Neuronal stem cell (in vitro differentiated cells): Measurements from ENCODE around the gene VRK3.

Experiments used
- DNase-seq: peaks from one replicate; pipeline ENCODE4 v3.0.0-alpha.2; 2013; ENCODE audit warnings: low spot score
- H2AFZ ChIP-seq: one replicate; pipeline ENCODE4 v1.6.1; 2013; ENCODE audit warnings: mild to moderate bottlenecking, low read length, inconsistent platforms
- H2AK5ac ChIP-seq: 2 replicates; pipeline ENCODE4 v1.6.1; 2013; ENCODE audit warnings: low read depth, mild to moderate bottlenecking, inconsistent platforms, low read length, moderate library complexity, mixed read lengths
- H2BK120ac ChIP-seq: 2 replicates; pipeline ENCODE4 v1.6.1; 2013; ENCODE audit warnings: low read depth, mild to moderate bottlenecking, inconsistent platforms, low read length, moderate library complexity, mixed read lengths
- H2BK12ac ChIP-seq: one replicate; pipeline ENCODE4 v1.6.1; 2013; ENCODE audit warnings: low read length, inconsistent platforms
- H2BK15ac ChIP-seq: 2 replicates; pipeline ENCODE4 v1.6.1; 2013; ENCODE audit warnings: mild to moderate bottlenecking, low read length, inconsistent platforms, mixed read lengths
- H2BK5ac ChIP-seq: one replicate; pipeline ENCODE4 v1.6.1; 2013; ENCODE audit warnings: inconsistent platforms, mild to moderate bottlenecking, low read length, moderate library complexity
- H3K14ac ChIP-seq: one replicate; pipeline ENCODE4 v1.6.1; 2013; ENCODE audit warnings: low read length, inconsistent platforms
- H3K18ac ChIP-seq: 2 replicates; pipeline ENCODE4 v1.6.1; 2013; ENCODE audit warnings: low read length, inconsistent platforms
- H3K23ac ChIP-seq: 2 replicates; pipeline ENCODE4 v1.6.1; 2013; ENCODE audit warnings: low read depth, mild to moderate bottlenecking, mixed read lengths, low read length, inconsistent platforms; ENCODE audit not compliant: poor library complexity
- H3K27ac ChIP-seq: replicated peaks from 3 replicates; pipeline ENCODE4 v1.5.1; 2013; ENCODE audit warnings: low read length, inconsistent platforms
- H3K27me3 ChIP-seq, 3 experiments: 2 replicates each; pipeline ENCODE4 v1.6.1; 2013; ENCODE audit warnings: low read length in 3 of 3, mild to moderate bottlenecking in 2 of 3, inconsistent platforms in 1 of 3, low read depth in 1 of 3, mixed read lengths in 1 of 3, moderate library complexity in 1 of 3; ENCODE audit not compliant: control insufficient read depth in 3 of 3, insufficient read depth in 3 of 3
- H3K36me3 ChIP-seq, 2 donors: replicated peaks in 1 of 2; 2 replicates each; pipeline ENCODE4 v1.6.1; 2013; ENCODE audit warnings: low read length in 2 of 2; ENCODE audit not compliant: control insufficient read depth in 2 of 2, insufficient read depth in 2 of 2
- H3K4ac ChIP-seq: 2 replicates; pipeline ENCODE4 v1.6.1; 2013; ENCODE audit warnings: inconsistent platforms, mild to moderate bottlenecking, low read length, moderate library complexity
- H3K4me1 ChIP-seq, 2 donors: 1 replicate in 1 of 2; 2 replicates in 1 of 2; pipeline ENCODE4 v1.6.1; 2013; ENCODE audit warnings: low read length in 2 of 2, low read depth in 1 of 2; ENCODE audit not compliant: control insufficient read depth in 2 of 2, insufficient read depth in 1 of 2
- H3K4me2 ChIP-seq: one replicate; pipeline ENCODE4 v1.6.1; 2013; ENCODE audit warnings: mild to moderate bottlenecking, low read length, inconsistent platforms; ENCODE audit not compliant: insufficient read depth, poor library complexity, severe bottlenecking
- H3K4me3 ChIP-seq, 2 donors: 2 replicates each; pipeline ENCODE4 v1.5.1; 2013; ENCODE audit warnings: low read length in 2 of 2, mild to moderate bottlenecking in 2 of 2, inconsistent platforms in 1 of 2, moderate library complexity in 1 of 2
- H3K79me1 ChIP-seq: one replicate; pipeline ENCODE4 v1.6.1; 2013; ENCODE audit warnings: low read depth, mild to moderate bottlenecking, inconsistent platforms, low read length, moderate library complexity
- H3K9ac ChIP-seq: one replicate; pipeline ENCODE4 v1.6.1; 2013; ENCODE audit warnings: mild to moderate bottlenecking, low read depth, low read length, inconsistent platforms; ENCODE audit not compliant: poor library complexity
- H3K9me3 ChIP-seq, 2 donors: replicated peaks in 1 of 2; 2 replicates each; pipeline versions ENCODE3 to v1.6.1; 2013; ENCODE audit warnings: low read length in 2 of 2, mild to moderate bottlenecking in 2 of 2, inconsistent platforms in 1 of 2, low read depth in 1 of 2, mixed read lengths in 1 of 2, moderate library complexity in 1 of 2; ENCODE audit not compliant: control insufficient read depth in 2 of 2, insufficient read depth in 1 of 2
- H4K8ac ChIP-seq: one replicate; pipeline ENCODE4 v1.6.1; 2013; ENCODE audit warnings: low read depth, mild to moderate bottlenecking, inconsistent platforms, low read length, moderate library complexity
- H4K91ac ChIP-seq: one replicate; pipeline ENCODE4 v1.6.1; 2013; ENCODE audit warnings: low read length, low read depth, mild to moderate bottlenecking, inconsistent platforms; ENCODE audit not compliant: poor library complexity
- WGBS, 2 donors: extraction: QIAGEN DNeasy Blood & Tissue Kit; methylation state at CpG; one replicate each; pipeline ENCODE4 v1.1.7; 2013; ENCODE audit warnings: missing lambda C conversion rate in 2 of 2, mixed read lengths in 1 of 2; ENCODE audit not compliant: insufficient read length in 2 of 2, insufficient replicate concordance in 1 of 2; ENCODE audit errors: extremely low coverage in 2 of 2; 5-methylcytosine and 5-hydroxymethylcytosine counted together

Gene VRK3

GRCh38 chr19:49952479-49952836 lies 72.7 kb downstream of the VRK3 start:
- H3K9ac ChIP-seq: no peak overlapping the region
- no peak overlapping the region for H3K27ac ChIP-seq
- H2BK120ac ChIP-seq: no peak overlapping the region
- DNase-seq: no peak
- no peak overlapping the region for H2AFZ ChIP-seq
- no peak overlapping the region for H2BK15ac ChIP-seq
- H3K36me3 ChIP-seq: no peaks in the 10 kb centered on the region
- H4K91ac ChIP-seq: no peak overlapping the region
- no peak overlapping the region for H3K4me3 ChIP-seq
- no peak overlapping the region for H4K8ac ChIP-seq
- no peaks in the 10 kb centered on the region for H3K79me1 ChIP-seq
- H3K4me1 ChIP-seq: peaks cover 0 to 10% of the 10 kb centered on the region in 2 donors
- no peak overlapping the region for H3K4ac ChIP-seq
- H3K4me2 ChIP-seq: no peak overlapping the region
- H2BK12ac ChIP-seq: no peak overlapping the region
- H3K9me3 ChIP-seq: peaks cover 2 to 3% of the 10 kb centered on the region in 2 donors
- no peak overlapping the region for H2AK5ac ChIP-seq
- no peak overlapping the region for H3K14ac ChIP-seq
- no peak overlapping the region for H2BK5ac ChIP-seq
- no peaks in the 10 kb centered on the region for H3K27me3 ChIP-seq
- no peak overlapping the region for H3K18ac ChIP-seq
- no peak overlapping the region for H3K23ac ChIP-seq

- H3K9ac ChIP-seq: no peak overlapping the region
- no peak overlapping the region for H4K8ac ChIP-seq
- no peaks in the 10 kb centered on the region for H3K27me3 ChIP-seq
- H3K36me3 ChIP-seq: no peaks in the 10 kb centered on the region
- H2AFZ ChIP-seq: no peak overlapping the region
- no peak overlapping the region for H2BK12ac ChIP-seq
- peak overlapping the region; percentile 33 for H2AK5ac ChIP-seq
- H3K4me3 ChIP-seq: no peak overlapping the region
- H3K18ac ChIP-seq: no peak overlapping the region
- no peak overlapping the region for H3K14ac ChIP-seq
- no peak overlapping the region for H4K91ac ChIP-seq
- H3K4ac ChIP-seq: no peak overlapping the region
- peaks cover 0 to 10% of the 10 kb centered on the region in 2 donors for H3K4me1 ChIP-seq
- H3K79me1 ChIP-seq: no peaks in the 10 kb centered on the region
- DNase-seq: no peak
- H2BK120ac ChIP-seq: no peak overlapping the region
- H2BK15ac ChIP-seq: no peak overlapping the region
- H3K27ac ChIP-seq: no peak overlapping the region
- WGBS, 2 donors: no CpG with 5 or more reads among the region's 9 CpGs
- no peak overlapping the region for H2BK5ac ChIP-seq
- peaks cover 2 to 3% of the 10 kb centered on the region in 2 donors for H3K9me3 ChIP-seq
- H3K23ac ChIP-seq: no peak overlapping the region
- no peak overlapping the region for H3K4me2 ChIP-seq
Observed at GRCh38 chr19:49951806-49952478, 73.2 kb downstream of the VRK3 start.

GRCh38 chr19:49950956-49951526 lies 74.1 kb downstream of the VRK3 start:
- H3K4me3 ChIP-seq: peak overlapping the region in 1 of 2 donors; percentile 30
- H3K27me3 ChIP-seq: no peaks in the 10 kb centered on the region
- H2AFZ ChIP-seq: no peak overlapping the region
- no peak overlapping the region for H3K23ac ChIP-seq
- no peak overlapping the region for H2BK12ac ChIP-seq
- no peak overlapping the region for H3K27ac ChIP-seq
- peaks cover 0 to 10% of the 10 kb centered on the region in 2 donors for H3K4me1 ChIP-seq
- H3K18ac ChIP-seq: no peak overlapping the region
- DNase-seq: no peak
- peaks cover 3 to 4% of the 10 kb centered on the region in 2 donors for H3K9me3 ChIP-seq
- peak overlapping the region; percentile 20 for H4K91ac ChIP-seq
- H2BK15ac ChIP-seq: no peak overlapping the region
- H4K8ac ChIP-seq: no peak overlapping the region
- H2BK5ac ChIP-seq: no peak overlapping the region
- no CpG with 5 or more reads among the region's 13 CpGs for WGBS, 2 donors
- no peak overlapping the region for H2BK120ac ChIP-seq
- no peak overlapping the region for H3K4ac ChIP-seq
- no peak overlapping the region for H3K14ac ChIP-seq
- peak overlapping the region; percentile 13 for H2AK5ac ChIP-seq
- no peak overlapping the region for H3K4me2 ChIP-seq
- H3K36me3 ChIP-seq: no peaks in the 10 kb centered on the region
- no peak overlapping the region for H3K9ac ChIP-seq
- H3K79me1 ChIP-seq: no peaks in the 10 kb centered on the region

GRCh38 chr19:49950590-49950948 lies 74.6 kb downstream of the VRK3 start:
- H2BK120ac ChIP-seq: no peak overlapping the region
- no peak overlapping the region for H4K8ac ChIP-seq
- no peak overlapping the region for H3K4me3 ChIP-seq
- H3K27ac ChIP-seq: no peak overlapping the region
- H3K4ac ChIP-seq: no peak overlapping the region
- WGBS, 2 donors: no CpG with 5 or more reads among the region's 5 CpGs
- H4K91ac ChIP-seq: no peak overlapping the region
- no peaks in the 10 kb centered on the region for H3K79me1 ChIP-seq
- H3K27me3 ChIP-seq: no peaks in the 10 kb centered on the region
- H2BK12ac ChIP-seq: no peak overlapping the region
- no peak overlapping the region for H2BK5ac ChIP-seq
- H3K9me3 ChIP-seq: peaks cover 3 to 4% of the 10 kb centered on the region in 2 donors
- H2AK5ac ChIP-seq: no peak overlapping the region
- no peaks in the 10 kb centered on the region for H3K36me3 ChIP-seq
- DNase-seq: no peak
- H3K23ac ChIP-seq: no peak overlapping the region
- no peak overlapping the region for H2BK15ac ChIP-seq
- H3K9ac ChIP-seq: no peak overlapping the region
- peaks cover 0 to 10% of the 10 kb centered on the region in 2 donors for H3K4me1 ChIP-seq
- no peak overlapping the region for H3K18ac ChIP-seq
- no peak overlapping the region for H3K4me2 ChIP-seq
- H2AFZ ChIP-seq: no peak overlapping the region
- no peak overlapping the region for H3K14ac ChIP-seq
